ENCODE data around the gene PSAPL1. TPM values are rescaled to one million over a fixed set of nuclear protein-coding genes. Genes with fewer than 3 reads are reported as not detected.

The PSAPL1 gene
- total and polyA plus RNA-seq, 4 donors = 0.06 TPM; not detected in 3

DNA sequence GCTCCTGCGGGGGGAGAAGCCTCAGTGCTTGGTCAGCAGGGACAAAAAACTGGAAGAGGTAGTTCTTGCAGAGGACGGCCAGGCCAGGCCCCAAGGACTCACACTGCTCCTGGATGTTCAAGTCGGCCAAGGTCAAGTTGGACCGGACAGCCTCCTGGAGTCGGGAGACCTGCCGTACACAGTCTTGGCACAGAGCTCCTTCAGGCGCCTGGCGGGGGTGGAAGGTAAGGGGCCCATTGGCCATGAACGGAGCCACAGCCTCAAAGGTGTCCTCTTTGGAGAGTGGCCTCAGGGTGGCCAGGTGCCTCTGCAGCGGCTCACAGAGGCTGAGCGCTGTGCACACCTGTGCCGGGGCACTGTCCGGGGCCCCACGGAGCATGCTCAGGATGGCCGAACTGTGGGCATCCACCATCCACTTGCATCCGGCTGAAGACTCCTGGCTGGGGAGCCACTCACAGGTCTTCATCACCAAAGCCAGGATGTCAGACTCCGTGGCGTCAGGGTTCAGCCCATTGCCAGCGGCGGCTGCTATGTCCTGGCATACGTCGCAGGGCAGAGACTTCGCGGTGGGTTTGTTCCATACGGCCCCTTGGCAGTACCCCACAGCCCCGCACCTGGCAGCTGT lies 477 bp downstream of the PSAPL1 start:
- WGBS (ENCODE audit: insufficient coverage) = 90% methylated on average over 26 of the region's 26 CpGs
- DNase-seq (ENCODE audit: low read depth in 4 of 6, low spot score in 6 of 6) = no peak
- Histone ChIP-seq H3K4me3 (ENCODE audit: low read depth, low read length) (no peak overlapping the region), H3K4me1 (ENCODE audit: control insufficient read depth, insufficient read depth, low read length) (peaks cover 7% of the 10 kb centered on the region), H3K27ac (ENCODE audit: low read depth, low read length) (no peak overlapping the region), H3K9me3 (ENCODE audit: control insufficient read depth, insufficient read depth, low read length) (peaks cover 3% of the 10 kb centered on the region), H3K27me3 (ENCODE audit: control insufficient read depth, insufficient read depth, low read length) (no peaks in the 10 kb centered on the region), H3K36me3 (ENCODE audit: control insufficient read depth, insufficient read depth, low read length) (peaks cover 12% of the 10 kb centered on the region)

DNA sequence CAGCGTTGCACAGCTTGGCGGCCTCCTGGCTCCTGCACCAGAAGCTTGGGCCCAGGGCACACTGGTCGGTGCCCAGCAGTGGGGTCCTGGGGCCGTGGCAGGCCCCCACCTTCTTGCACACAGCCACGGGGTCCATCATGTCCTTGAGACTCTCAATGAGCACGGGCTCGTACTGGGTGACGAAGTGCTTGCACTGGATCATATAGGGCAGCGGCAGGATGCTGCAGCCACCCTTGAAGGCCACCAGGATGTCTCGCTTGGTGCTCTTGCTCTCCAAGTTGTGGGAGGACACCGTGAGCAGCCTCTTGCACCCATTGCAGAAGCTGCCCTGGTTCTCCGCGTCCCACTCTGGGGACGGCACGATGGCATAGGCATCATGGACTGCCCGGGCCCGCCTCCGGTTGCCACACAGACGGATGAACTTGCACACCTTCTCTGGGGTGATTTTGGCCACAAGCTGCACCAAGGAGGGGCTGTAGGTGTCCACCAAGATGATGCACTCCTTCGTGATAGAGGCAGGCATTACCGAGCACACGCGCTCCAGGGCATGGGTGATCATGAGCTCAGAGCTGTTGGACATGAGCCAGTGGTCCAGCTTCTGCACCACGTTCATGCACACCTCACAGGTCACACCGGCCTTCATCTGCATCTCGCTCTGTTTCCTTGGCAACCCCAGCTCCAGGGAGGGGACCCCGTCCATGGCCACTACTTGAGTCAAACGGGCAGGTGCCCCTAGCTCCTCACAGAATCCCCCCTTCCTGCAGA lies 1.2 kb downstream of the PSAPL1 start:
- Histone ChIP-seq H3K27me3 (ENCODE audit: control insufficient read depth, insufficient read depth, low read length) (no peaks in the 10 kb centered on the region), H3K27ac (ENCODE audit: low read depth, low read length) (no peak overlapping the region), H3K4me1 (ENCODE audit: control insufficient read depth, insufficient read depth, low read length) (peaks cover 9% of the 10 kb centered on the region), H3K9me3 (ENCODE audit: control insufficient read depth, insufficient read depth, low read length) (no peaks in the 10 kb centered on the region), H3K36me3 (ENCODE audit: control insufficient read depth, insufficient read depth, low read length) (peaks cover 12% of the 10 kb centered on the region), H3K4me3 (ENCODE audit: low read depth, low read length) (no peak overlapping the region)
- WGBS (ENCODE audit: insufficient coverage) = 91% methylated on average over 27 of the region's 28 CpGs
- DNase-seq (ENCODE audit: low read depth in 4 of 6, low spot score in 6 of 6) = peak in 1 of 6 donors; percentile 21

DNA sequence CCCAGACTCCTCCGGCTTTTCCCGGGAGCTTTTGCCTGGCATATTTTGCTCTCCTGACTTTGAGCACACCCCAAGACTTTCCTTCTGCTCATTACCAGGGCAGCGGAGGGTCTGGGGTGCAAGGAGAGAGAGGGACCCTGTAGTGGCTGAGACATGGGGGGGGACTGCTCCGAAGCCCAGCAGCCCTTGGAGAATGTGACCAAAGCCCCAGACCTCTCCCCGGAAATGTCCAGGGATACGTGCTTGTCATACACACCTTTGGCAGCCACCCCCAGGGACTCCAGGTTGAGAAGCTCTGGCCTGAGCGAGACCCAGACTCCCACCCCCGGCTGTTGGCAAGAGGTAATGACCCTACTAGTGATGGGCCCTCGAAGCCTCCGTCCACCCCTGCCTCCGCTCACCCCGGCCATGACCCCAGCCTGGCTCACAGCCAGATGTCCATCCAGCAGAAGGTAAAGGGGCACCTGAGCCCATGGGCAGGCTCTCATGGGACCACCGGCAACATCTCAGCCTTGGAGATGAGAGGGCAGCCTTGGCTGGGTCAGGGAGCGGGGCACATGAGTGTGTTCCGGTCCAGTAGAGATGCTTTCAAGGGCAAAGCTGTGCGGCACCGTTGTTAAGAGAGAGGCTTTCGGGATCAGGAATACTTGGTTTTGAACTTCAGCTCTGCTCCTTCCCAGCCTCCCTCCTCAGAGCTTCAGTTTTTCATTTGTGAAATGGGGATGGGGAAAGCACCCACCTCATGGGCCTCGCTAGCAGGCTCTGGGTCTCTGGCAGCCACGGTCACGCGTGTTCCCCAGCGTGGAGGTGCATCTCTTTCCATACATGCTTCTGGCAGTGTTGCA lies 2.0 kb downstream of the PSAPL1 start:
- DNase-seq (ENCODE audit: low read depth in 4 of 6, low spot score in 6 of 6) = no peak
- Histone ChIP-seq H3K27me3 (ENCODE audit: control insufficient read depth, insufficient read depth, low read length) (no peaks in the 10 kb centered on the region), H3K4me1 (ENCODE audit: control insufficient read depth, insufficient read depth, low read length) (peaks cover 12% of the 10 kb centered on the region), H3K9me3 (ENCODE audit: control insufficient read depth, insufficient read depth, low read length) (no peaks in the 10 kb centered on the region), H3K27ac (ENCODE audit: low read depth, low read length) (no peak overlapping the region), H3K36me3 (ENCODE audit: control insufficient read depth, insufficient read depth, low read length) (peaks cover 12% of the 10 kb centered on the region), H3K4me3 (ENCODE audit: low read depth, low read length) (no peak overlapping the region)
- WGBS (ENCODE audit: insufficient coverage) = 90% methylated on average over 18 of the region's 23 CpGs

DNA sequence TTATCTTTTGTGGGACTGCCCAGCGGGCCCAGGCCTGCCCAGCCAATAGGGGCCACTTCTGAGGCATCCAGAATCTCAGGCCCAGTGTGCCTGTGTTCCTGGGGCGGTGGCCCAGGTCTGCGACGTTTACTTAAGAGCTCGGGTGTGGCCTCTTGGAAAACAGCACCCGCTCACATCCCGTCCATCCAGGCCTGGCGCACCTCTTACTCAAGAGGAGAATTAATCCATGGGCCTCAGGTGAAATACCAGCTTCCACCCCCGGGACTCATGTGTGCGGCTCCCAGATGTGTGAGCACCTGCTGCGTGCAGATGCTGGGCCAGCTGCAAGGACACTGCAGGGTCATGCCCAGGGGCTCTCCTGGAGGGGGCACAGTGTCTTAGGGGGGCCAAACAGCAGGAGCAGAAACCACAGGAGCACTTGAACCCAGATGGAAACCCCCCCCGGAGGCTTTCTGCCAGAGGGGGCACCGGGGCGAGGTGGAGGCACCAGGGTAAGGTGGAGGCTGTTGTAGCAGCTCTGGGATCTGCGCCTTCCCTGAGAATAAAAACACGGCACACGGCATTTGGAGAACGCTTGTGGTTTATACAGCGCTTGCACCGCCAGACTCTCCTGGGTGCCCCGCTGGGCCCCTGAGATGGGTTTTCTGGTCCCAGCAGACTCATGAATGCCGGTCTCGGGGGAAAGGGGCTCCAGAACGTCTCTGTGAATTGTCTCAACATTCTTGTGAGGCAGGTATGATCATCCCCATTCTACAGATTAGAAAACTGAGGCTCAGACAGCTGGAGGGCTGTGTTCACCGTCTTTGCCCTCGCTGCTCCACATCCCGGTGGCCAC lies 2.8 kb downstream of the PSAPL1 start:
- WGBS (ENCODE audit: insufficient coverage) = 94% methylated on average over 26 of the region's 27 CpGs
- Histone ChIP-seq H3K4me1 (ENCODE audit: control insufficient read depth, insufficient read depth, low read length) (peaks cover 19% of the 10 kb centered on the region), H3K9me3 (ENCODE audit: control insufficient read depth, insufficient read depth, low read length) (no peaks in the 10 kb centered on the region), H3K27ac (ENCODE audit: low read depth, low read length) (no peak overlapping the region), H3K27me3 (ENCODE audit: control insufficient read depth, insufficient read depth, low read length) (no peaks in the 10 kb centered on the region), H3K4me3 (ENCODE audit: low read depth, low read length) (no peak overlapping the region), H3K36me3 (ENCODE audit: control insufficient read depth, insufficient read depth, low read length) (peaks cover 12% of the 10 kb centered on the region)
- DNase-seq (ENCODE audit: low read depth in 4 of 6, low spot score in 6 of 6) = no peak

DNA sequence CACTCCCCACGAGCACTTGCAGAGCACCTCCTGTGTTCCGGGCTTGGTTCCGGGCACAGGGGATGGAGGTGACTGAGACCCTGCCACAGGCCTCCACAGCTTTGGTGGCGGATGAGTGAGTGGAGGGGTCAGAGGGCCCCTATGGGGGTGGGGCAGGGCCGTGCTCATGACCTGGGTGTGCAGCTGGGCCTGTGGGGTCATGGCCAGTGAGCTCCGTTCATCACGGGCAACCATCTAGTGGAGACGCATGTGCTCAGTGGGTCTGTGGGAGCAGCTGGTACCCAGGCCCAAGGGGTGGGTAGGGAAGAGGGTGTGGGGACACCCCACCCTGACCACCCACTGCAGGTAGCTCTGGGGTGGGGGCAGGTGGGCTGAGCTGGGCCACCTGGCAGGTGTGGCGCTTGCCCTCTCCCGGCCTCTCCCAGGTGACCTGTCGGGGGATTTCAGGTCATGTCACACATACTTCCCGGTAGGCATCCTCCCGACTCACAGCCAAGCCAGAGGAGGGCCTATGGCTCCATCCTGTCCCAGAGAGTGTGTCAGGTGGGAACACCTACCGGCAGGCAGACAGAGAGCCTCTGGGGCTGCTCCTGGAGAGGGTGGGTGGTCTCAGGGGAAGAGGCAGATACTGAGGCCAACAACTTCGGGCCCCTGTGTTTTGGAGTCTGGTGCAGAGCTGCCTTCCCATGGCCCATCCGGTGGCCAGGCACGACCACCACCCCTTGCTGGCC lies 3.6 kb downstream of the PSAPL1 start:
- H3K4me1 ChIP-seq (ENCODE audit: control insufficient read depth, insufficient read depth, low read length) = peaks cover 23% of the 10 kb centered on the region
- H3K36me3 ChIP-seq (ENCODE audit: control insufficient read depth, insufficient read depth, low read length) = peaks cover 12% of the 10 kb centered on the region
- H3K27ac ChIP-seq (ENCODE audit: low read depth, low read length) = no peak overlapping the region
- no peak for DNase-seq (ENCODE audit: low read depth in 4 of 6, low spot score in 6 of 6)
- no peak overlapping the region for H3K4me3 ChIP-seq (ENCODE audit: low read depth, low read length)
- no peaks in the 10 kb centered on the region for H3K27me3 ChIP-seq (ENCODE audit: control insufficient read depth, insufficient read depth, low read length)
- 83% methylated on average over 11 of the region's 17 CpGs for WGBS (ENCODE audit: insufficient coverage)
- H3K9me3 ChIP-seq (ENCODE audit: control insufficient read depth, insufficient read depth, low read length) = no peaks in the 10 kb centered on the region

DNA sequence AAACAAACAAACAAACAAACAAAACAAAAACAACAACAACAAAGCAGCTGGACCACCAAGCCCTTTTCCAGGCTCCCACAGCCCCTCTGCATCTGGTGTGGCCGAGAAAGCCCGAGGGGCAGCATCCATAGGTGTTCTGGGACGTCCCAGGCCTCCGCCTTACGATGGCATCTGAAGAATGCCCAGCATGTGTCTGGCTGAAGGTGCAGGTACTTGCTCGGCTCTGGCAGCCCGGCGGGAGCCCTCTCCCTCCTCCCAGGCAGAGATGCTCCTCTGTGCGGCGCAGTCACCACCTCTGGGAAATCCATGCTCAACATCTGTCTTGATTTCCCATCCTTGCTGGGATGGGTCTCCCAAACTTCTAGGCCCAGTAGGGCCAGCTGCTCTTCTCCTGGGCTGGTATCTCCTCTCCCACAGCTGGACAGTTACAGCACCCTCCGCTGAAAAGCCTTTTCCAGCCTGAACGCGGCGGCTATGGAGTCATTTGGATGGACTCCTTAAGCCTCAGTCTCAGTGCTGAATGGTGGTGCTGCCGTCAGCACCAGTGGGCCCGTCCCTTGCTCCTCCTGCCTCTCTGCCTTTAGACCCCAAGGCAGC lies 4.3 kb downstream of the PSAPL1 start:
- 73% methylated on average over 15 of the region's 16 CpGs for WGBS (ENCODE audit: insufficient coverage)
- peaks cover 23% of the 10 kb centered on the region for H3K4me1 ChIP-seq (ENCODE audit: control insufficient read depth, insufficient read depth, low read length)
- no peaks in the 10 kb centered on the region for H3K9me3 ChIP-seq (ENCODE audit: control insufficient read depth, insufficient read depth, low read length)
- no peak overlapping the region for H3K27ac ChIP-seq (ENCODE audit: low read depth, low read length)
- peaks cover 12% of the 10 kb centered on the region for H3K36me3 ChIP-seq (ENCODE audit: control insufficient read depth, insufficient read depth, low read length)
- H3K4me3 ChIP-seq (ENCODE audit: low read depth, low read length) = no peak overlapping the region
- no peaks in the 10 kb centered on the region for H3K27me3 ChIP-seq (ENCODE audit: control insufficient read depth, insufficient read depth, low read length)
- DNase-seq (ENCODE audit: low read depth in 4 of 6, low spot score in 6 of 6) = no peak

DNA sequence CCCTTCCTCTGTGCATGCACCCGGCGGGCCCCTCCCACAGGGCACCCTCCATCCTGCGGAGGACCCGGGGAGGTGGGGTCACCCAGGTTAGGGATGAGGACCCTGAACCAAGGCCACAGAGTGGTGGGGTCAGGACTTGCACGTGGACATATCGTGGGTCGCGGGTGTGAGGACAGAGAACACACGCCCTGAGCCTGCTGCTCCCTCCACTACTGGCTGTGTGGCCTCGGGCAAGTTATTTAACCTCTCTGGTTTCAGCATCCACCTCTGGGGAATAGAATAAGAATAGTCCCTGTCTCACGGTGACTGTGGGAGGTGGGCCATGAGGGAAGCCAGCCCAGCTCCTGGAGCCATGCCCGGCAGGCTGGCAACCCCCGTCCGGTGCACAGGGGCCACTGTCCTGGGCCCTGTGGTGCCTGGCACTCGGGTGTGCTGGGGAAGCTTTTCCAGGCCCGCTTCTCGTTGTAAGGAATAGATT lies 5.1 kb downstream of the PSAPL1 start:
- no peak overlapping the region for H3K27ac ChIP-seq (ENCODE audit: low read depth, low read length)
- H3K27me3 ChIP-seq (ENCODE audit: control insufficient read depth, insufficient read depth, low read length) = no peaks in the 10 kb centered on the region
- peaks cover 25% of the 10 kb centered on the region for H3K4me1 ChIP-seq (ENCODE audit: control insufficient read depth, insufficient read depth, low read length)
- no peak for DNase-seq (ENCODE audit: low read depth in 4 of 6, low spot score in 6 of 6)
- H3K9me3 ChIP-seq (ENCODE audit: control insufficient read depth, insufficient read depth, low read length) = no peaks in the 10 kb centered on the region
- H3K4me3 ChIP-seq (ENCODE audit: low read depth, low read length) = no peak overlapping the region
- WGBS (ENCODE audit: insufficient coverage) = 64% methylated on average over 11 of the region's 17 CpGs
- peaks cover 12% of the 10 kb centered on the region for H3K36me3 ChIP-seq (ENCODE audit: control insufficient read depth, insufficient read depth, low read length)

DNA sequence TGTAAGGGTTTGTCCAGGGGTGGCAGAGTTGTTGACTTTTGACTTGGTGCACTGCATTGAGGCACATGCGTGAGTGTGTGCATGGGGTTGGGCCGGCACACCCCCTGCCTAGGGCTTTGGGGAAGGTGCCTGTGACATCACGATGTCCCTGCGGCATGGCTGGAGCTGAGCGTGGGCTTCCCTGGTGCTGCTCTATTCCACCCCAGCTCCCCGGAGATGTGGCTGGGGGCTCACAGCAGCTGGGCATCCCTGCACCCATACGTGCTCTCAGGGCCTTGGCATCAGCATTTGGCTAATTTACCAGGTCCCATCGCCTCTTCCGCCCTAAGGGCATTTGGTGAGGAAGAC lies 5.7 kb downstream of the PSAPL1 start:
- no peak for DNase-seq (ENCODE audit: low read depth in 4 of 6, low spot score in 6 of 6)
- Histone ChIP-seq H3K4me1 (ENCODE audit: control insufficient read depth, insufficient read depth, low read length) (peaks cover 31% of the 10 kb centered on the region), H3K27me3 (ENCODE audit: control insufficient read depth, insufficient read depth, low read length) (no peaks in the 10 kb centered on the region), H3K36me3 (ENCODE audit: control insufficient read depth, insufficient read depth, low read length) (peaks cover 7% of the 10 kb centered on the region), H3K9me3 (ENCODE audit: control insufficient read depth, insufficient read depth, low read length) (no peaks in the 10 kb centered on the region), H3K4me3 (ENCODE audit: low read depth, low read length) (no peak overlapping the region), H3K27ac (ENCODE audit: low read depth, low read length) (no peak overlapping the region)
- WGBS (ENCODE audit: insufficient coverage) = 93% methylated on average over 6 of the region's 9 CpGs

Measured in spinal cord (tissue), 10 donors.